Psoas muscle (tissue), 8 donors: ENCODE data around the gene PCDHGB4. TPM values are rescaled to one million over a fixed set of nuclear protein-coding genes. Genes with fewer than 3 reads are reported as not detected.
"Not testable (repeated sequence)": the region's sequence is repeated elsewhere in the genome, so short reads cannot be mapped to it uniquely, and the experiment has no call there.

Experiments
- ATAC-seq, 4 donors: fragments of 200-7000 bp; cut with Tn5 transposase; one replicate each; pipeline ENCODE4 v1.9.1; 2020; ENCODE audit warnings: moderate library complexity in 3 of 4, mild to moderate bottlenecking in 2 of 4
- DNase-seq, 2 donors: peaks; one replicate each; pipeline ENCODE4 v3.0.0-alpha.2; 2020
- H3K27ac ChIP-seq: fragments of 200-600 bp; one replicate; pipeline ENCODE4 v1.8.0; 2022
- H3K27me3 ChIP-seq, 3 donors: fragments of 200-600 bp in 1 of 3; one replicate each; pipeline versions ENCODE4 v1.6.1 to v1.8.0; 2013 to 2022; ENCODE audit warnings: low read length in 2 of 3, mild to moderate bottlenecking in 2 of 3, moderate library complexity in 1 of 3; ENCODE audit not compliant: insufficient read depth in 3 of 3
- H3K36me3 ChIP-seq, 2 donors: fragments of 200-600 bp in 1 of 2; one replicate each; pipeline versions ENCODE4 v1.6.1 to v1.8.0; 2013 to 2022; ENCODE audit warnings: low read depth in 1 of 2, mild to moderate bottlenecking in 1 of 2, moderate library complexity in 1 of 2; ENCODE audit not compliant: insufficient read depth in 1 of 2
- H3K4me1 ChIP-seq: fragments of 200-600 bp; one replicate; pipeline ENCODE4 v1.8.0; 2022
- H3K4me3 ChIP-seq: fragments of 200-600 bp; one replicate; pipeline ENCODE4 v1.8.0; 2022; ENCODE audit warnings: mild to moderate bottlenecking
- H3K9me3 ChIP-seq: fragments of 200-600 bp; one replicate; pipeline ENCODE4 v1.8.0; 2022
- WGBS, 3 donors: extraction: QIAGEN DNeasy Blood & Tissue Kit; methylation state at CpG; one replicate each; pipeline versions ENCODE4 v1.1.6 to v1.1.7; 2013; 5-methylcytosine and 5-hydroxymethylcytosine counted together
- intact Hi-C, 2 donors: fragments of 100-400 bp; cut with DNase I; formaldehyde crosslinking; loops; one replicate each; pipeline versions ENCODE4 v1.11.0 to v1.14.2; 2022
- polyA plus RNA-seq, 3 donors: library from polyadenylated mRNA; stranded (reverse); fragments of 200-250 nt; gene quantifications; one replicate each; pipeline ENCODE4 v1.2.3, GENCODE V29; 2013
- total RNA-seq, 4 donors: library from RNA; stranded (reverse); fragmentation: NEBNext Ultra II Directional in 2 of 4; extraction: Animal tissue kit (Norgen Biotek cat#: 25700) in 2 of 4; gene quantifications; one replicate each; pipeline versions ENCODE4 v1.2.1 to v1.2.4, GENCODE V29; 2021 to 2023
- TF ChIP-seq, protein P1 (sequence below): fragments of 200-600 bp; IDR thresholded peaks from one replicate; pipeline ENCODE4 v1.8.0; 2022; ENCODE audit warnings: antibody characterized with exemption
- donor health status: healthy with polysubstance abuse.
- donor health status: DM: no; HTN: no; CAD: no; lungs with moderate emphysema.
- donor health status: Bipolar disorder and iron deficiency.
- donor health status: healthy.
- donor health status: DM: yes; HTN: yes; CAD: no.
- donor health status: DM: no; HTN: no; CAD: no.
- donor health status: DM: no; HTN: no; CAD: no.
- donor health status: DM: yes; HTN: yes; CAD: no.

PCDHGB4 gene
- total and polyA plus RNA-seq, 7 donors = 0.24 to 3.0 (median 0.99) TPM

DNA sequence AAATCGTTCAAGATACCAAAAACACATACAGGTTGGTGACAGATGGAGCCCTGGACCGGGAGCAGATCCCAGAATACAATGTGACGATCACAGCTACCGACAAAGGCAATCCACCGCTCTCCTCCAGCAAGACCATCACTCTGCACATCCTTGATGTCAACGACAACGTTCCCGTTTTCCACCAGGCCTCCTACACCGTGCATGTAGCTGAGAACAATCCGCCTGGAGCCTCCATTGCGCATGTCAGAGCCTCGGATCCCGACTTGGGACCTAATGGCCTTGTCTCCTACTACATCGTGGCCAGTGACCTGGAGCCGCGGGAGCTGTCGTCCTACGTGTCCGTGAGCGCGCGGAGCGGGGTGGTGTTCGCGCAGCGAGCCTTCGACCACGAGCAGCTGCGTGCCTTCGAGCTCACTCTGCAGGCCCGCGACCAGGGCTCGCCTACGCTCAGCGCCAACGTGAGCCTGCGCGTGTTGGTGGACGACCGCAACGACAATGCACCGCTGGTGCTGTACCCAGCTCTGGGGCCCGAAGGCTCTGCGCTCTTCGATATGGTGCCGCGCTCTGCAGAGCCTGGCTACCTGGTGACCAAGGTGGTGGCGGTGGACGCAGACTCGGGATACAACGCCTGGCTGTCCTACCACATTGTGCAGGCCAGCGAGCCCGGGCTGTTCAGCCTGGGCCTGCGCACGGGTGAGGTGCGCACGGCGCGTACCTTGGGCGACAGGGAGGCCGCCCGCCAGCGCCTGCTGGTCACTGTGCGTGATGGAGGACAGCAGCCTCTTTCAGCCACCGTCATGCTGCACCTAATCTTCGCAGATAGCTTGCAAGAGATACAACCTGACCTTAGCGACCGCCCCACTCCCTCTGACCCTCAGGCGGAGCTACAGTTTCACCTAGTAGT, 15.7 kb upstream of the PCDHGB4 start:
- WGBS, 3 donors = 38 to 42% (median 39%) methylated on average over 69 of the region's 69 CpGs
- Histone ChIP-seq H3K4me1 (no peaks in the 10 kb centered on the region), H3K9me3 (peaks cover 11% of the 10 kb centered on the region), H3K27ac (no peak overlapping the region), H3K27me3 (peaks cover 0 to 52% (median 17%) of the 10 kb centered on the region in 3 donors), H3K4me3 (no peak overlapping the region), H3K36me3 (no peaks in the 10 kb centered on the region)
- DNase-seq (no peak), ATAC-seq (no peak)
- intact Hi-C loops = no loop called here
- TF ChIP-seq, protein P1, sequence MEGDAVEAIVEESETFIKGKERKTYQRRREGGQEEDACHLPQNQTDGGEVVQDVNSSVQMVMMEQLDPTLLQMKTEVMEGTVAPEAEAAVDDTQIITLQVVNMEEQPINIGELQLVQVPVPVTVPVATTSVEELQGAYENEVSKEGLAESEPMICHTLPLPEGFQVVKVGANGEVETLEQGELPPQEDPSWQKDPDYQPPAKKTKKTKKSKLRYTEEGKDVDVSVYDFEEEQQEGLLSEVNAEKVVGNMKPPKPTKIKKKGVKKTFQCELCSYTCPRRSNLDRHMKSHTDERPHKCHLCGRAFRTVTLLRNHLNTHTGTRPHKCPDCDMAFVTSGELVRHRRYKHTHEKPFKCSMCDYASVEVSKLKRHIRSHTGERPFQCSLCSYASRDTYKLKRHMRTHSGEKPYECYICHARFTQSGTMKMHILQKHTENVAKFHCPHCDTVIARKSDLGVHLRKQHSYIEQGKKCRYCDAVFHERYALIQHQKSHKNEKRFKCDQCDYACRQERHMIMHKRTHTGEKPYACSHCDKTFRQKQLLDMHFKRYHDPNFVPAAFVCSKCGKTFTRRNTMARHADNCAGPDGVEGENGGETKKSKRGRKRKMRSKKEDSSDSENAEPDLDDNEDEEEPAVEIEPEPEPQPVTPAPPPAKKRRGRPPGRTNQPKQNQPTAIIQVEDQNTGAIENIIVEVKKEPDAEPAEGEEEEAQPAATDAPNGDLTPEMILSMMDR = no peak

DNA sequence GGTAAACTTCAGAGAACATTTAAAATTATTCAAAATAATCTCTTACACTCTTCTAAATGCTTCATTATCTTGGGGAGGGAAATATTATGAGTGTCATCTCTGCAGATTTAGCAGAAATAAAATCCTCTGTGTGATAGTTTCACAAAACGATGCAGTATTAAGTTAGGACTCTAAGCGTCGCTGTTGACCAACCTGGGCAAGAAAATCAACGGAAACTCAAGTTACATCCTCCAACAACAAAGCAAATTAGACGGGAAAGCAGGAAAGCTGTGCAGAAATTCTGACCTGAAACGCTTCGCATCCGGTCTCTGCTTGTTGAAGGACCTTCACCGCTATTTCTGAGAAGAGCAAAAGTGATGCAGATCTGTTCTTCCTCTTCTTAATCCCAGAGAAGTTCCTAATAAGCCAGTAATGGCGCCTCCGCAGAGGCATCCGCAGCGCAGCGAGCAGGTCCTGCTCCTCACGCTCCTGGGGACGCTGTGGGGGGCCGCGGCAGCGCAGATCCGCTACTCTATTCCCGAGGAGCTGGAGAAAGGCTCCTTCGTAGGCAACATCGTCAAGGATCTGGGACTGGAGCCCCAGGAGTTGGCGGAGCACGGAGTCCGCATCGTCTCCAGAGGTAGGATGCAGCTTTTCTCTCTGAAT, 13.7 kb upstream of the PCDHGB4 start, which contains the start of gene PCDHGA6:
TSS of gene PCDHGA6 (plus strand) at position 219 of the 645 bp plus-strand sequence. CDS start at position 412, 193 bp downstream.
- intact Hi-C loops = no loop called here
- Histone ChIP-seq H3K4me3 (peak within 1 kb of the TSS; percentile 52), H3K4me1 (no peaks in the 10 kb centered on the region)

DNA sequence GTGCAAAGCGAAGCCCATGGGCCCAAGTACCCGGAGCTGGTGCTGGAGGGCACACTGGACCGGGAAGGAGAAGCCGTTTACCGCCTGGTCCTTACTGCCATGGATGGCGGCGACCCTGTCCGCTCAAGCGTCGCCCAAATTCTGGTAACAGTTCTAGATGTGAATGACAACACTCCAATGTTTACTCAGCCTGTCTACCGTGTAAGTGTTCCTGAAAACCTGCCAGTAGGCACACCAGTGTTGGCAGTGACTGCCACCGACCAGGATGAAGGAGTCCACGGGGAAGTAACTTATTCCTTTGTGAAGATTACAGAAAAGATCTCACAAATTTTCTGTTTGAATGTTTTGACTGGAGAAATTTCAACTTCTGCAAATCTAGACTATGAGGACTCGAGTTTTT, 12.9 kb upstream of the PCDHGB4 start:
- Histone ChIP-seq H3K4me1 (no peaks in the 10 kb centered on the region), H3K27ac (no peak overlapping the region), H3K9me3 (peaks cover 16% of the 10 kb centered on the region), H3K36me3 (no peaks in the 10 kb centered on the region), H3K4me3 (peak overlapping the region; percentile 52), H3K27me3 (peaks cover 0 to 42% (median 17%) of the 10 kb centered on the region in 3 donors)
- TF ChIP-seq, protein P1 = no peak
- 55 to 68% (median 60%) methylated on average over 14 of the region's 14 CpGs for WGBS, 3 donors
- DNase-seq (no peak), ATAC-seq (no peak)
- intact Hi-C loops = no loop called here

More for the DNA sequence above, 13.7 kb upstream of the PCDHGB4 start, which contains the start of gene PCDHGA6:
- no peaks in the 10 kb centered on the region for H3K36me3 ChIP-seq
- no peak within 1 kb of the TSS for H3K27ac ChIP-seq
- DNase-seq = no peak
- H3K27me3 ChIP-seq = peaks cover 0 to 46% (median 17%) of the 10 kb centered on the region in 3 donors
- 17 to 18% (median 17%) methylated on average over 27 of the region's 27 CpGs for WGBS, 3 donors
- TF ChIP-seq, protein P1 = peak; percentile 36
- peak in 3 of 4 donors; percentile 64 to 72 (median 68) for ATAC-seq
- H3K9me3 ChIP-seq = peaks cover 16% of the 10 kb centered on the region

DNA sequence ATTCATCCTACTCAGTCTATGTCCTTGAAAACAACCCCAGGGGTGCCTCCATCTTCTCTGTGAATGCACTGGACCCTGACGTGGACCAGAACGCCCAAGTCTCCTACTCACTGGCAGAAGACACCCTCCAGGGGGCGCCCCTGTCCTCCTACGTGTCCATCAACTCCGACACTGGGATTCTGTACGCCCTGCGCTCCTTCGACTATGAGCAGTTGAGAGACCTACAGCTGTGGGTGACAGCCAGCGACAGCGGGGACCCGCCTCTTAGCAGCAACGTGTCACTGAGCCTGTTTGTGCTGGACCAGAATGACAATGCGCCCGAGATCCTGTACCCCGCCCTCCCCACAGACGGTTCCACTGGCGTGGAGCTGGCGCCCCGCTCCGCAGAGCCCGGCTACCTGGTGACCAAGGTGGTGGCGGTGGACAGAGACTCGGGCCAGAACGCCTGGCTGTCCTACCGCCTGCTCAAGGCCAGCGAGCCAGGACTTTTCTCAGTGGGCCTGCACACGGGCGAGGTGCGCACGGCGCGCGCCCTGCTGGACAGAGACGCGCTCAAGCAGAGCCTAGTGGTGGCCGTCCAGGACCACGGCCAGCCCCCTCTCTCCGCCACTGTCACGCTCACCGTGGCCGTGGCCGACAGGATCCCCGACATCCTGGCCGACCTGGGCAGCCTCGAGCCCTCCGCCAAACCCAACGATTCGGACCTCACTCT, 11.9 kb upstream of the PCDHGB4 start:
- intact Hi-C loops, H3K4me3 ChIP-seq, DNase-seq, H3K36me3 ChIP-seq, ATAC-seq, H3K4me1 ChIP-seq, H3K27ac ChIP-seq: not testable (repeated sequence)
- 45 to 60% (median 55%) methylated on average over 28 to 42 of the region's 48 CpGs for WGBS, 3 donors
- Histone ChIP-seq H3K27me3 (peaks cover 0 to 36% (median 14%) of the 10 kb centered on the region in 3 donors), H3K9me3 (peaks cover 16% of the 10 kb centered on the region)
